ENCODE data around the gene PRUNE2. TPM values are rescaled to one million over a fixed set of nuclear protein-coding genes. Genes with fewer than 3 reads are reported as not detected.

Gene PRUNE2
- total and polyA plus RNA-seq, 12 donors: 0.87 to 5.7 (median 1.6) TPM

GRCh38 chr9:76916231-76916630 is 10.3 kb upstream of the PRUNE2 start:
- ATAC-seq (no peak), DNase-seq (no peak)
- no peaks in the 10 kb centered on the region for H3K36me3 ChIP-seq
- no peak overlapping the region for H3K27ac ChIP-seq
- H3K4me1 ChIP-seq: no peaks in the 10 kb centered on the region
- peaks cover 0 to 18% (median 0%) of the 10 kb centered on the region in 7 donors for H3K27me3 ChIP-seq
- H3K4me3 ChIP-seq: no peak overlapping the region
- no peaks in the 10 kb centered on the region for H3K9me3 ChIP-seq
- TF ChIP-seq CTCF (IDR thresholded peaks at IDR 0.05): no peak
- 74 to 86% methylated on average over 4 of the region's 4 CpGs for WGBS, 2 donors
- intact Hi-C loops (cut with DNase I): no loop called here

GRCh38 chr9:76913467-76913866 is 7.6 kb upstream of the PRUNE2 start:
- H3K27ac ChIP-seq: no peak overlapping the region
- WGBS, 2 donors: 65 to 69% methylated on average over 2 of the region's 2 CpGs
- H3K36me3 ChIP-seq: no peaks in the 10 kb centered on the region
- no peak overlapping the region for H3K4me3 ChIP-seq
- DNase-seq (no peak), ATAC-seq (no peak)
- no peak for TF ChIP-seq CTCF (IDR thresholded peaks at IDR 0.05)
- intact Hi-C loops (cut with DNase I): no loop called here
- no peaks in the 10 kb centered on the region for H3K4me1 ChIP-seq
- H3K9me3 ChIP-seq: no peaks in the 10 kb centered on the region
- peaks cover 0 to 16% (median 3%) of the 10 kb centered on the region in 7 donors for H3K27me3 ChIP-seq

DNA sequence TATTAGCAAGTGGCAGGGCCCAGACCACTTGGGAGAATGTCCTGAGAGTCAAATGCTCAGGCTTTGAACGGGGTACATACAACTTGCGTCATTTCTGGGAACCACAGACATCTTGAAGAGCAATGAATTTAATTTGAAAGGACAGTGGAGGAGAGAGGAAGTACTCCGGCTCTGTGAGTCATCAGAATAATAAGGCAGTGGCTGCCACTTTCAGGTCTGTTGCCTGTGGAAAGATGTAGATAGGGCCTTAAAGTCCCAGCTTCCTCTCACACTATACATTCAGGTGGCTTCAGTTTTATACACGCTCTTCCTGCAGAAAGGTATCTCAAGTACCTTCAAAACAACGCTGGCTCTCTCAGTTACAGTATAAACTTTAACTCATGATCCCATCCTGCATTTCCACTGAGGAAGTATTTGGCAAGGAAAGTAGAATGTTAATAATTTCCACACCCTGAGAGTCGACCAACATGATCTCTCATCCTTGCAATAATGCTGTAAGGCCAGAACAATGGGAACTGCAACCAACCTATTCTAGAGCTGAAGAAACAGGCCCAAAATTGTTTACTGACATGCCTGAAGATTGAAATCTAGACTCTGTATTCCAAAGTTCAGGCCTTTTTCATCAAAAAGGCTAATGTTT is 6.8 kb upstream of the PRUNE2 start:
- Histone ChIP-seq H3K27ac (no peak overlapping the region), H3K36me3 (no peaks in the 10 kb centered on the region), H3K4me3 (no peak overlapping the region), H3K4me1 (no peaks in the 10 kb centered on the region), H3K9me3 (no peaks in the 10 kb centered on the region), H3K27me3 (peaks cover 0 to 10% (median 3%) of the 10 kb centered on the region in 7 donors)
- WGBS, 2 donors: 49 to 55% methylated on average over 6 of the region's 6 CpGs
- TF ChIP-seq CTCF (IDR thresholded peaks at IDR 0.05): no peak
- DNase-seq: no peak
- intact Hi-C loops (cut with DNase I): no loop called here
- ATAC-seq: no peak

DNA sequence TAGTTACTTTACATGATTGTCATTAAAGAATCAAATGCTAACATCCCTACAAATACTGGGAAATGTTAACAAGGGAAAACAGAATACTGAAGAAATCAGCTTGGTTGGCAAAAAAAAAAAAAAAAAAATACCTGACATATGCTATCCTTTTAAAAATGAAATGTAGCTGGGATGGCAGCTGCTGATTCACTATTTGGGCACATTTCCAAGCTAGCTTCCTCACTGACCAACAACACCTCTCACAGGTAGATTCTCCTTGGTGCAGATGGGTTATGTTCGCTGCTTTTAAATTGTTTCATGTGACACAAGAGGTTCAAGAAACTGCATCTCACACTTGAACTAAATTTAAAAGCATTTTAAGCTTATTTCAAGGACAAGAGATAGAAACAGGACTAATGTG is 6.1 kb upstream of the PRUNE2 start:
- Histone ChIP-seq H3K9me3 (no peaks in the 10 kb centered on the region), H3K36me3 (no peaks in the 10 kb centered on the region), H3K27ac (no peak overlapping the region), H3K4me1 (no peaks in the 10 kb centered on the region), H3K27me3 (peaks cover 0 to 17% (median 3%) of the 10 kb centered on the region in 7 donors), H3K4me3 (no peak overlapping the region)
- intact Hi-C loops (cut with DNase I): no loop called here
- no peak for TF ChIP-seq CTCF (IDR thresholded peaks at IDR 0.05)
- DNase-seq: no peak
- no peak for ATAC-seq
- whole genome bisulfite sequencing, 2 donors: 77 to 82% methylated on average over 1 of the region's 1 CpG

Data from heart right ventricle (tissue), 16 donors.